Glomerular visceral epithelial cell (primary cell): ENCODE data around the gene BRF1.
"Not testable (repeated sequence)": the region's sequence is repeated elsewhere in the genome, so short reads cannot be mapped to it uniquely, and the experiment has no call there.

Source experiments
- DNase-seq: peaks from one replicate; pipeline ENCODE4 v3.0.0-alpha.2; 2016; ENCODE audit errors: extremely low spot score

The BRF1 gene

DNA sequence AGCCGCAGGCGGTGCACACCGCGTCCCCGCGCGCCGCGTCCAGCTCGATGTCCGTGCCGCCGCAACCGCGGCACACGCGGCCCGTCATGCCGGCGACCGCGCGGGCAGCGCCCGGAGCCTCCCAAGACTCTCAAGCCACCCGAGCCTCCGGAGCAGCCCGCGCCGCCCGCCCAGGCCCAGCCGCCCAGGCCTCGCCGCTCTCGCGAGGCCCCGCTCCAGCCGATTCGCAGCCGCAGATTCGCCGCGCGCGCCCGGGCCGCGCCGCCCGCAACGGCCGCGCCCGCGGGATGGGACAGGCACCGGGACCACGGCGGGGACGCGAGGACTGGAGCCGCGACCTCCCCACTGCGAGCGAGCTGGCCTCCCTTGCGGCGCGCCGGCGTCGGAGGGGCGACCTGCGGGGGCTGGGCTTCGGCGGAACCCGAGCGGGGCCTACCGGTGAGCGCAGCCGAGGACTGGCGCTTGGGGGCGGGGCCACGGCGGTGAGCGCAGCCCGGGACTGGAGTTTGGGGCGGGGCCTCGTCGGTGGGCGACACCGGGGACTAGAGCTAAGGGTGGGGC is at the start of gene BRF1:
TSS of gene BRF1 (minus strand) at position 460 of the 561 bp plus-strand sequence. CDS start at position 88, 372 bp downstream.
- peak; percentile 93 for DNase-seq

DNA sequence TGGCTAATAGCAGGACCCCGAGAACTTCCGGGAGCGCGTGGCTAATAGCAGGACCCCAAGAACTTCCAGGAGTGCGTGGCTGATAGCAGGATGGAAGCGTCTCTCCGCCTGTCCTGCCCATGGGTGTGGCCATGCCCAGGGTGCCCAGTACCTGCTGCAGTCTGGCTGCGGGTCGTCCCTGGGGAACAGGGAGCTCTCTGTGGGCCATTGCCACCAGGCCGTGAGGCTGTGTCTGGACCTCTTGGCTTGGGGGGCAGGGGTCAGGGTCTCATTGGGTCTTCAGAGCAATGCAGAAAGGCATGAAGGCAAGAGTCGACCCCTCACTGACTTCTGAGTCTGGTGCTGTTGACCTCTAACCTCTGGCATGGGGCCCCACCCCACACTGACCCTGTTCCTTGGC is 49.2 kb upstream of the BRF1 start:
- DNase-seq = no peak

DNA sequence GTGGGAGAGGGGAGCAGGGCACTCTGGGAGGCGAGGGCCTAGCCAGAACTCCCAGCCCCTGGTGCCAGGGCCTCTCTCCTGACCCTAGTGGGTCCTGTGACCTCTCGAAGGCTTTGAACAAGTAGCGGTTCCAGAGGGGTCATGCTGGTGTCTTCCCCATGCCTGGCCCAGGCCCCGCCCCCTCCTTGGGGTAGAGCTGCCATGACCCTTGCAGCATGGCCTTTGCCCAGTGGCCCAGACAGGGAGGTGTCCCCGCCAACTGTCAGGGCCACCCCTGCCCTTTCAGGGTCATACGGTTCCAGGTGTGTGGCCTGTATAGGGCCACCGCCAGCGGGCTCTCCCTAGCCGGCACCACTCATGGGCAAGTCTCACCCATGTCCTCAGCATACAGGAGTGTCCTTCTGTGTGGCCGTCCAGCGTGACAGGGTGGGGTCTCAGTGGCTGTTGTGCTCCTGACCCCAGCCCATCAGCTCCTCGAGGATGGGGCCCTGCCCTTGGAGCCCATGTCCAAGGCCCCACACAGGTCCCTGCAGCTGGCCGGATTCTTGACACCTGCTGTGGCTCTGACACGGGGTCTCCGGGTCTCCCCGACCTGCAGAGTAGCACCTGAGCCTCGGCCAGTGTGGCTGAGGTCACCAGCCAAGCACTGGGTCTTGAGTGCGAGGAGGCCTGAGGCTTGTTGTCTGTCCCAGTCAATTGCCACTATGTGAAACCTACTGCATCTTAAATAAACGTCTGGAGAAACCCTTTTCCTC is 48.3 kb upstream of the BRF1 start:
- no peak for DNase-seq

DNA sequence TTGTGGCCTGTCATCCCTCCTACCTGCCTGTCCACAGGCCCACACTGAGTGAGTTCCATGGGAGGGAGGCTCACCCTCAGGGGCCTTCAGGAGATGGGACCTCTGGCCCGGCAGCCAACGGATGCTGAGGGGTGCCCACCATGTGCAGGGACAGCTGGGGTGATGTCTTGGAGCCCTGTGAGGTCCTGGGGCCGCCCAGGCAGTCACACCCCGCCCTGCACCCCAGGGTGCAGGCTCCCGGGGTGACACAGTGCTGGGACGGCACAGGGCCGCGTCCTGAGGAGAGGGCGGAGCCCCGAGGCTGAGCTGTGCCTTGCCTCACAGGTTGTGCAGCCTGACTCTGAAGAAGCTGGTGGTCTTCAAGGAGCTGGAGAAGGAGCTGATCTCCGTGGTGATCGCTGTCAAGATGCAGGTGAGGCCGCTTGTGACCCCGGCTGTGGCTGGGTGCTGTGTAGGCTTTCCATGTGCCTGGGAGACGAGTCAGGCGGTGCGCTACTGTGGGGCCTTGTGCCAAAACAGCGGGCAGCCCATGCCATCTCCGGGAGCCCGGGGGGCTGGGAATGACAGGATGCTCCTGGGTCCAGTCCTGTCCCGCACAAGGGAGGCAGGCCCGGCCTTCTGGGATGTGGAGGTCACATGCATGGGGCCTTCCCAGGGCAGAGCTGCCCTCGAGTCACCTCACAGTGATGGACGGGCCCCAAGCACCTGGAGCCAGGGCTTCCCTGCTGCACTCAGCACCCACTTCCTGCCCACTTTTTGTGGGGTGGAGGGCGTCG is 47.6 kb upstream of the BRF1 start:
- no peak for DNase-seq

- no peak for DNase-seq
Measured at GRCh38 chr14:105347587-105347968, 46.8 kb upstream of the BRF1 start.

DNA sequence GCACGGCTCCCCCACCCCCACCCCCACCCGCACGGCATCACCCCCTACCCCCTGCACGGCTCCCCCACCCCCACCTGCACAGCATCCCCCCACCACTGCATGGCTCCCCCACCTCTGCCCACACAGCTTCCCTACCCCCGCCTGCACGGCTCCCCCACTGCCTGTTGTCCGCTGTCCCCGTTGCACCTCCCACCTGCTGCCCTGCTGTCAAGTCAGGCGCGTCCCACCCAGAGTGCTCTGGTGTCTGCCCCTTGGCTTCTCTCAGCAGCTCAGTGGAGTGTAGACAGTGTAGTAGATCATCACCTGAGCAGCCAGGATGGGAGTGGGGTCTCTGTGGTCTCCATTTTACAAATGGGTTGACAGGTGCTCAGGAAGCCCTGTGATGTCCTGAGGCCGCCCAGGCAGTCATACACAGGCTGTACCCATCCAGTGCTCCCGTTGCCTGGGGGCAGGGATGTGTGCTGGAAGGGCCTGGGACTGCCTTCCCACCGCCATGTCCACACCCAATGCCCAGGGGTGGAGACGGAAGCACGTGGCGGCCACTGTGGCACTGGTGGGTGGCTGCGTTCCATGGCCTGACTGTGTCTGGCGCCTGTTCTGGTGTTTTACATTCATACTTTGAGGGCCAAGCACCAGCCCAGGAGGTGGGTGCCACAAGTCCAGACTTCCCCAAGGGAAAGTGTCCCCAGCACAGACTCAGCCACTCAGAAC is 46.2 kb upstream of the BRF1 start:
- no peak for DNase-seq

- no peak for DNase-seq
Measured at GRCh38 chr14:105346200-105346533, 45.4 kb upstream of the BRF1 start.

DNA sequence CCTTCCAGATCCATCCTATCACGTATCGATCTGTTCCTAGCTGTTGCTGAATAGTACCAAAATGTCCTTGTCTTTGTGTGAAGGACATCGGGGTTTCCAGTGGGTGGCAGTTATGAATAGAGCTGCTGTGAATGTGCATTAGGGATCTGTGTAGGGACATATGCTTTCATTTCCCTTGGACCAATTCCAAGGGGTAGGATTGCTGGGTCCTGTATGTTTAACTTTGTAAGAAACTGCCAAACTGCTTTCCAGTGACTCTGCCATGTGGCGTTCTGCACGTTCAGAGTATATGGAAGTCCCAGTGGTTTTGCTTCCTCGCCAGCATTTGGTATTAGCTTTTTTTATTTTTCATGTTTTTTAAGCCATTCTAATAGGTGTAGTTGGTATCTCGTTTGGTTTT is 42.4 kb upstream of the BRF1 start:
- DNase-seq = no peak

- no peak for DNase-seq
Measured at GRCh38 chr14:105340821-105341733, 40.3 kb upstream of the BRF1 start.

DNA sequence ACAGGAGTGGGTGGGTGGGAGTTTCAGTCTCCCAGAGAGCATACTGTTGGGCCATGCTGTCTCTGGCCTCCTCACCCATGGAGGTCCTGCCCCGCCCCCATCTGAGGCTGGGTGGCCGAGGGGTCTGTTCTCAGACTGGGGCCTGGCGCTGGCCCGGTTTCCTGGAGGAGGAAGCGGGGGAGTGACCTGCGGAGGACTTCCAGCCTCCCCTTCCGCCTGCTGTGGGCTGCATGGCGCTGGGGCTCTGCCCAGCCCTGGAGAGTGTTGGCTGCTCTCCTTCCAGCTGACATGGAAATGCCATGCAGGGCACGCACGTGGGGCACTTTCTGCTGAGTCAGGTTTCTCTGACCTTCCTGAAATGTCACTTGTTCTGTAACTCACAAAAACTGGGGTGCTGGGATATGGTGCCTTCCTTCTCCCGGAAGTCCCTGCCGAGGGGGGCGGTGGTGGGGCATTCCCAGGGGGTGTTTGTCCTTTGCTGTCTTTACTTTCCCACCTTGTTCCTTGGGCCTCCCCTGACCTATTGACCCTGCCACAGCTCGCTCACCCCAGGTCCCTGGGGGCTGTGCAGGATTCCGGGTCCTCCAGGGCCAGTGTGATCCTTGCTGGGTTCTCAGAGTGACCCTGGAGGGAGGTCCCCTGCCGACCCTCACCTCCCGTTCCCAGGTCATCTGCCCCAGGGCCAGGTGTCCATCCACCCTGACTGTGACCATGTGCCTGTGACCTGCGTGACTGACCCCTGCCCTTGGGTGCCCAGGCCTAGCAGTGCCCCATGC is 37.4 kb upstream of the BRF1 start:
- no peak for DNase-seq

GRCh38 chr14:105337433-105337832 is 36.6 kb upstream of the BRF1 start:
- DNase-seq = no peak

DNA sequence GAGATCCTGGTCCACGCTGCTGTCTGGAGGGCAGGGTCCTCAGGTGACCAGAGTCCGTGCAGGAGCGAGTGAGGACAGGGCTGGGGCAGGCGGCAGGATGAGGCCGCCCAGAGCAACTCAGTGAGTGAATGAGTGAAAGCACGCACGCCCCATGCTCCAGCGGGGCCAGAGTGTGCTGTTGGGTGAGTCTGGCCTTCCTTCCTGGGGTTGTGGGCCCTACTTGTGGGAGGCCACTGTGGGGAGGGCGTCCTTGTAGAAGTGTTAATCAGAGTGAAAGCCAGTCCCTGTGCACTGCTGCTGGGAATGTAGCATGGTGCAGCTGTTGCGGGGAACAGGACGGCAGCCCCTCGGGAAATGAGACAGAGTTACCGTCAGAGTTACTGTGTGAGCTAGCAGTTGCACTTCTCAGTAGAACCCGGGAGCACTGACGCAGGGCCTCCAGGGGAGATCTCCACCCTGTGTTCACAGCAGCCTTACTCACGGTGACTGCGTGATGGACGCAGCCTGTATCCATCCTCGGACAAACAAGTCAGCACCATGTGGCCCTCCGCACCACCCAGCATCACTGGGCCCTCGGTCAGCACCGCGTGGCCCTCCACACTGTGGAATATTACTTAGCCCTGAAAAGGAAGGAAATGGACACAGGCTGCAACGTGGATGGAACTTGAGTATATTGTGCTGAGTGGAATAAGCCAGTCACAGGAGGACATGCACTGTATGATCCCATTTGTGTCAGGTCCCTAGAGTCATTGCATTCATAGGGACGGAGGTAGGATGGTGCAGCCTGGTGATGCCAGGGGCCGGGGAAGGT is 35.9 kb upstream of the BRF1 start:
- no peak for DNase-seq

DNA sequence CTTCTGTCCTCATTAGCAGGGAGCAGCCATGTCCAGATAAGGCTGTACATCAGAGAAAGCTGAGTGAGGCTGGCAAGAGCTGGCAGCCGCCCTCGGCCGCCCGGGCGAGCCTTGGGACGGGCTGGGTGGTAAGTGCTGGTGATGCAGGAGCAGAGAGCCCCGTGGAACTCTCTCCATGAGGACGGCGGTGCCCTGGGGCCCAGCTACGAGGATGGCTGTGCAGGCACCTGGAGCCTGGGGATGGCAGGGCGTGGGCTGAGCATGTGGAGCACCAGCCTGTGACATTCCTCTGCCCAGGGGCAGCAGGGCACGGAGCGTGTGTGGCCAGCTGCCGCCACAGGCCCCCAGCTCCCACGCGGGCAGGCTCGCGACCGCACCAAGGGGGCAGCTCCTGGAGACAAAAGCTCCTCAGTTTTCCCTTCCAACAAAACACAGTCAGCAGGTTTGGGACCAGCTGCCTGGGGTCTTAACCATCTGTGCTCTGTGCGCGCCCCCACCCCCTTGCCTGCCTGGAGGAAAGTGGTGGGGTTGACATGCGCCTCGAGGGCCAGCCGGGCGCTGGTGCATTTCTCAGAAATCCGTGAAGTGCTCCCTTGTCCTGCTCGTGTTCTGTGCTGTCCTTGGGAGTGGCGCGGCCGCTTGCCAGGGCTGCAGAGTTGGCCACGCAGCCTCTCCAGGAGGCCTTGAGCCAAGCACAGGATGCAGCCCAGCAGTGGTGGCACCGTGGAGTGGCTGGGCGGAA is 35.1 kb upstream of the BRF1 start:
- DNase-seq = no peak

DNA sequence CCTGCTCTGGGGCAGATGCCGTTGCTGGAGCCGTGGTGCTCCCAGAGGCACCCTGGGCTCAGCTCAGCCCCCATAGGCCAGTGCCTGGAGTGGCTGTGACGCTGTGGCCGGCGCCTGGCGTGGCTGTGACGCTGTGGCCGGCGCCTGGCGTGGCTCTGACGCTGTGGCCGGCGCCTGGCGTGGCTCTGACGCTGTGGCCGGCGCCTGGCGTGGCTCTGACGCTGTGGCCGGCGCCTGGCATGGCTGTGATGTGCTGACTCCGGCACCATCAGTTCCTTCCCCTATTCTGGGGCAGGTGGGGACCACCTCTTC is 34.4 kb upstream of the BRF1 start:
- not testable (repeated sequence) for DNase-seq

GRCh38 chr14:105334383-105335230 is 33.8 kb upstream of the BRF1 start:
- DNase-seq = no peak

DNA sequence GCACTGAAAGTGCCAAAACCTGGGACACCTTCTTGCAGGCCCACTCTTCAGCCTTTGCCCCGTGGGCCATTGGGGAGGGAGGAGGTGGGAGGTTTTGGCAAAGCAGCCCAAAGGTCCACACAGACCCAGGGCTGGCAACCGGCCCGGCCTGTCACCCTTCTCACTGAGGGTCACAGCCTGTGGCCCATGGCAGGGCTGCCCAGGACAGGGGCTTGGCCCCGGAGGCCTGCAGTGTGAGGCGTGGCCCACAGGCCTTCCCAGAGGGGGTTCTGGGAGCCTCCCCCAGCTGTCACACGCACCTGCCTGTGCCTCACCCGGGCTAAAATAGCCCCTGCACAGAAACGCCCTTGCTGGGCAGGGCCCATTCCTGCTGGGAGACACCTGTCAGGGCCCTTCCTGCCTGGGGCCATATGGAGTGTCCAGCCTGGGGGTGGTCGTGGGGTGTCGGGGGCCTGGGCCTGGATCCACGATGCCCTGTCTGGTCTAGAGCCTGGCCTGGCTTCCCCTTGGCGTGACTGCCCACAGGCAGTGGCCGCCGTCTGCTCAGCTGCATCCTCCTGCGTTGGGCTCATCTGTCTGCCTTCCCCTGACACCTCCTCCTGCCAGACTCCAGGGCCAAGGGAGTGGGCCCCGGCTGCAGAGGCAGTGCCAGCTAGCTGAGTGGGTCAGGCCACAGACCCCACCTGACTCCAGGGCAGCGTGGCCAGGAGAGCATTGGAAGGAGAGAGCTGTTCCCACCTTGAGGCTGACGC is 33.0 kb upstream of the BRF1 start:
- no peak for DNase-seq

GRCh38 chr14:105333020-105333490 is 32.3 kb upstream of the BRF1 start:
- no peak for DNase-seq
